ENCODE data around the gene NAV1. TPM values are rescaled to one million over a fixed set of nuclear protein-coding genes. Genes with fewer than 3 reads are reported as not detected.

Gene NAV1
- polyA plus RNA-seq, 3 donors: 20.0 to 23.1 (median 21.4) TPM

DNA sequence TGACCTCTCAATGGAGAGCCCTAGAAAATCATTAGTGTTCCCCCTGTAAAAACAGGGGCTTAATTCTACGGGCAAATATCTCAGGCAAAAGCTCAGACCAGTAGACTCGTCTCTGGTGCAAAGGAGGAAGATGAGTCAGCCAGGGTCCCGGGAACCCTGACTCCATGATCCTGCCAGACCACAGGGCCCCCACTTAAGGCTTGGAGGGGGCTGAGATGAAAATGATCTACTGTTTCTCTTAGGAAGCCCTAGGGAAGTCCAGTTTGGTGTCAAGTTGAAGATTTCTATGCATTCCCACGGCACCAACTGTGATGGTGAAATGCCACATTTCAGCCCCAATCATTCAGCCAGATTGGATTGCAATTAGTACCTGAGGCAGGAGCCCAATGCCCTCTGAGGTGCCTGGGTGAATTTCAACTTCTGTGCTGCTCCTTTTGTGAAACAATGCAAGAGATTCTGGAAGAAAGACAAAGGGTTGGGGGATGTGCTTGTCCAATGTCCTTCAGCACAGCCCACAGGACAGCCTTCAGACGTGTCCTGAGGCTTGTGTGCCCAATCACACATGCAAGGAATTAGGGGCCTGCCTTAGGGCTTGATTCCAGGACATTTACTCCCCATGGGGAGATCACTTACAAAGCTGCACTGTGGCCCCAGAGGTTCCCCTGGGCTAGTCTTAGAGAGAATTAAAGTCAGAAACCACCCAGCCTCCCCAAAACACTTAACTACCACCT, 18.1 kb downstream of the NAV1 start:
- no peak for DNase-seq (ENCODE audit: extremely low read depth in 1 of 11, low read depth in 9 of 11, low spot score in 4 of 11)

DNA sequence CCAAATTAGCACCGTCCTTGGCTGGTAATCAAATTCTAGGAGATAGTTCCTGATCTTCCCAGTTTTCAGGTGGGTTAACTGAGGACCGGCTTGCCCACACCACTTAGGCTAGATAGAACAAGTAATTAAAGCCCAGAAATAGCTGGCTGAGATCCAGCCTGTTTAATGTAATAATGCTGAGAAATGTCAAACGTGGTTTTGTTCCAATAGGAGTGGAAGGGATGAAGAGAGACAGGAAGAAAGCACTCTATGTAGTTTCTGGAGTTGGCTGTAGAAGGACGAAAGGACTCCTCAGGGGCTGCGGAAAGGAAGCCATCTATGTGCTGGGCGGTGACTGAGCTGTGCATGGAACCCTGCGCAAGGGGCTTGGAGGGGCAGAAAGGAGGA, 18.6 kb downstream of the NAV1 start:
- DNase-seq (ENCODE audit: extremely low read depth in 1 of 11, low read depth in 9 of 11, low spot score in 4 of 11): no peak

DNA sequence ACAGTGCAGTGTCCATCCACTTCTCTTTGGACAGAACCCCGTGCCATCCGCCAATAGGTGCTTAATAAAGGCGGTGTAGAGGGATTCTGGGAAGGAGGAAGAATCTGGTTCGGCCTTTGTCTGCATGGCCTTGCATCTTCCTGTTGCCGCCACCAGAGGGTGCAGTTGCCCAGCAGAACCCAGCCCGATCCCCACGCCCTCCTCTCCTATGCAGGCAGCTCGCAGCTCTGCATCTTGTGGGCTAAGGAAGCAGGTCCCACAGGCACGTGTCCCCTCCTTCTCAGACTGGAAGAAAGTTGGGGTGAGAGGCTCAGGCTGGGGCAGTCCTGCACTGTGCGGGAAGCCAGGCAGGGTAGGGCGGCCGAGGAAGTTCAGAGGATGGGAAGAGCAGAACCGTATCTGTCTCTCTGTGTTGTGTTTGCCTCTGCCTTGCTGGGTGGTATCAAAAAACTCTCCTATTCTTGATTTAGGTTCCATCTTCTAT, 20.8 kb downstream of the NAV1 start:
- DNase-seq (ENCODE audit: extremely low read depth in 1 of 11, low read depth in 9 of 11, low spot score in 4 of 11): peak in 10 of 11 donors; percentile 45 to 78 (median 68)

DNA sequence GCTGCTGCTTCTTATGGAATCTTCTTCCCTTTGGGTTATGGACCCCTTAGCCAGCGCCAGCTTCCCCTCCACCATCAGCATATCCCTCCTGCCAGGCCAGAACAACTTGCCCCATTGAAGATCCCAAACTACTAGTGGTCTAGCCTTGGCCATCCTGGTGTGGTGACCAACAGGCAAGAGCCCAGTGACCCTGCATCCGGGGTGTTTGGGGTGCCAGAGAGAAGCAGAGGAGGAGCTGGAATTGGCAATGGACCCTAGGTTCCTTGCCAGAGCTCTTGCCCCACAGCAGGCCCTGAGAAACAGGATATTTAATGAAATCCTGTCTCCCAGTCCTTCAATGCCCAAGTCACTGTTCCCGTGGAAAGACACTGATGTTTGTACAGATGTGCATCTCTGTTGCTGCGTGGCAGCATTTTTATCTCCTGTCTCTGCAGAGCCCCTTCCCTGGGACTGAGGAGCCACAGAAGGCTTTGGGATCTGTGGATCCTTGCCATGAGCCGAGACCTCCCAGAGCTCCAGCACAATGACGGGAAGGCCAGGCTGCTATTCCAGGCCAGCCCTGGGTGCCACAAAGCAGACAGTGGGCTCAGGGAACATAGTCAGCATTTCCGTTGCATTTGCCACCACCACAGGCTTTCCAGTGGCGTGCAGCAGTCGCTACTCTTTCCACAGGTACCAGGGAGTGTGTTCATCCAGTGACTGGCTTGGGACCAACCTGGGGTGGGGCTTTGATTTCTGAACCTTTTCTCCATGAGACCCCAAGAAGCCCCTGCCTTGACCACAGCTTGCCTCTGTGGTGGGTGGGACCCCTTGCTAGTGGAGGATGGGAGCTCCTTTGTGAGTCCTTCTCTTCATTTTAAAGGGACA, 21.6 kb downstream of the NAV1 start:
- DNase-seq (ENCODE audit: extremely low read depth in 1 of 11, low read depth in 9 of 11, low spot score in 4 of 11): no peak

DNA sequence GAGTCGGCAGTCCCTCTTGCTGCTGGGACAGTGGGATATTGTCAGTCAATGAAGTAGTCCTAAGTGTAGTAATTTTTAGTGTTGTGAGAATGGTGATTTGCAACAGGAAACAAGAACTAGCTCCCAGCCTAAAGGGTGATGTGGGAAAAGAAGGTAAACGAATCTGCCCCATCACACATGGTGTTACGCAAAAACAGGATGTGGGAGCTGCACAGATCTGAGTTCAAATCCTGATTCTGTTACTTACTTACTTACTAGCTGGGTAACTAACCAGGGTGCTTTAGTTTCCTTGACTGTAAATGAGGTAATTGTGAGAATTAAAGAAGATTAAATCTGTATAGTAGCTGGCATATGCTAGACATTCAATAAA, 22.3 kb downstream of the NAV1 start:
- DNase-seq (ENCODE audit: extremely low read depth in 1 of 11, low read depth in 9 of 11, low spot score in 4 of 11): no peak

DNA sequence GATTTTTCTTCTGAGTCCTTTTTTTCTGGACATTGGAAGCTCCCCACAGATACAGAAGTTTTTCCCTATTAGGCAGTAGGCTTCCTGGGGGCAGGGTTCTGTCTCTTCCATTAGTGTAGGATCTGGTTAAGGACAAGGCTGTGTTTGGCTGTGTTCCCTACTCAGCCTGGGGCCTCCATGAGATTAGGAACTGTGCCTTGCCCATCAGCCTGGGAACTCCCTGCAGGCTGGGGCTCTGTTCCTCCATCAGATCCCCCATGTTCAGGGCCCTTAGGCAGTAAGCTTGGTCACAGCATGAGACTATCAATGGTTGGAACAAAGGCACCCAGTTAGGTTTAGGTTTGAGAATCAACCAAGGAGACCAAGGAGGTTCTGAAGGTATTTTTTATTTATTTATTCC, 22.7 kb downstream of the NAV1 start:
- DNase-seq (ENCODE audit: extremely low read depth in 1 of 11, low read depth in 9 of 11, low spot score in 4 of 11): no peak

DNA sequence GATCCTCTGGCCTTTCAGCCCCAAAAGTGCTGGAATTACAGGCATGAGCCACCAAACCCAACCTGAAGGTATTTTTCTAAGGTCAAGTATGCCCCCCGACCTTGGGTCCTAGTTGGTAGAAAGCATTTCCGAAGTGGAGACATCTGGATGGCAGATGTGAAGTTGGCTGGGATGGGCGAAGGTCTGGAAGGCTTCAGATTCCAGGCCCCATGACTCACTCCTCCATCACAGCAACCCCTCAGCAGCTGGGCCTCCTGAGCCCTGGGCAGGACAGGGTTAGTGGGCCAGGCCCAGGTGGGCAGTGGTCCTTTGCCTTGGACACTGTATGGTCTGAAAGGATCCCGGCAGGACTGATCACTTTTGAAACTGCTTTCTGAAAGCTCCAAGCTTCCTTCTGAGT, 23.3 kb downstream of the NAV1 start:
- DNase-seq (ENCODE audit: extremely low read depth in 1 of 11, low read depth in 9 of 11, low spot score in 4 of 11): no peak

DNA sequence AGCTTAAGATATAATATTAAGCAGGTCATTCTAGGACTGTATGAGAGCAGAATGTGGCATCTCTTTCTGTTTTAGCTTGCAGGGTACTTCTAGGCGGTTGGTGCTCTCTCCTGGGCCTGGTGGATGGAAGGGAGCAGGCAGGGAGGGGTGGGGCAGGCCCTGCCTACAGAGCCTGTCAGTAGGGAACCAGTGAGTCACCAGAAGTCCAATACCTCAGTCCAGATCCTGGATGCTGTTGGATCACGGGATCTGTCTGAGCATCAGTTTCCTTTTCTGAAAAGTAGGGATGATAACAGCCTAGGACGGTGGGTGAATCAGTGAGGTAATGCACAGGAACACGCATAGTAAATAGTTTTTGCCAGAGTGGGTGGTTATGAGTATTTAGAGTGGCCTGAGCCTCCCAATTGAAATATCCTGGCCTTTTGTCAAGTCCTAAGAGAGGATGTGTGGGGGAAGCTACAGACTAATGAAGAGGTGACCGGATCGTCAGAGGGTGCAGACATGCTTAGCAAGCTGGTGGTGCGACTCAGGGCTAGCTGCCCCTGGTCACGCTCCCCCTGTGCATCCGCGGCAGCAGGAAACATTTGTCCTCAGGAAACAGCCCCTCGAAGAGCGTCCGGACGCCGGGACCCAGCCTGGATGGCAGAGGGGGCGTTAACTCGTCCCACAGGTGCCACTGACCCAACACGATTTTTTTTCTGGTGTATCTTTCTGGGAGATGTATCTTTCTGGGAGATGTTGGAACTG, 23.9 kb downstream of the NAV1 start:
- no peak for DNase-seq (ENCODE audit: extremely low read depth in 1 of 11, low read depth in 9 of 11, low spot score in 4 of 11)

DNA sequence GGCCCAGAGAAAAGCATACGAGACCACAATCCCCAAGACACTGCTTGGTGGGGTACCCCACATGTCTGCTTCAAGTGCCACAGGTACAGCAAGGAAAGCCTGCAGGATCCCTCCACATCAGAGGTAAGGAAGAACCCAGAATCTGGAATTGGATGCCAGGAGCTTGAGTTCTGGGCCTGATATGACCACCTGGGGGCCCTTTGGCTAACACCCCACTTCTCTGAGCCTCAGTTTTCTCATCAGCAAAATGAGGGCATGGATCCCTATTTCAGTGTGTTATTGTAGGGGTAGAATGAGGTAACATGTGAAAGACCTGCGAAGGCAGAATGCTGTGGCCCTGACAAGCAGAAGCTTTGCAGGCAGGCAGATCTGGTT, 24.5 kb downstream of the NAV1 start:
- no peak for DNase-seq (ENCODE audit: extremely low read depth in 1 of 11, low read depth in 9 of 11, low spot score in 4 of 11)

DNA sequence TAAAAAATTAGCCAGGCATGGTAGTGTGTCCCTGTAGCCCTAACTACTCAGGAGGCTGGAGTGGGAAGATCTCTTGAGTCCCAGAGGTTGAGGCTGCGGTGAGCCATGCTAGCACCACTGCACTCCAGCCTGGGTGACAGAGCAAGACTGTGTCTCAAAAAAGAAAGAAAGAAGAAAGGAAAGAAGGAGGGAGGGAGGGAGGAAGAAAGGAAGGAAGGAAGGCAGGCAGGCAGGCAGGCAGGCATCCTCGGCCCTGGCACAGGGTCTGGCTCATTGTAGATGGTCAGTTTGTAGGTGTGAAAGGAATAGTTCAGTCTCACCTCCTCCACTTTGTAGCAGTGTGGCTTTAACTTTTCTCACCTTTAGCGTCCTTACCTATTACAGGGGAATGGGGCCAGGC, 25.0 kb downstream of the NAV1 start:
- DNase-seq (ENCODE audit: extremely low read depth in 1 of 11, low read depth in 9 of 11, low spot score in 4 of 11): no peak

DNA sequence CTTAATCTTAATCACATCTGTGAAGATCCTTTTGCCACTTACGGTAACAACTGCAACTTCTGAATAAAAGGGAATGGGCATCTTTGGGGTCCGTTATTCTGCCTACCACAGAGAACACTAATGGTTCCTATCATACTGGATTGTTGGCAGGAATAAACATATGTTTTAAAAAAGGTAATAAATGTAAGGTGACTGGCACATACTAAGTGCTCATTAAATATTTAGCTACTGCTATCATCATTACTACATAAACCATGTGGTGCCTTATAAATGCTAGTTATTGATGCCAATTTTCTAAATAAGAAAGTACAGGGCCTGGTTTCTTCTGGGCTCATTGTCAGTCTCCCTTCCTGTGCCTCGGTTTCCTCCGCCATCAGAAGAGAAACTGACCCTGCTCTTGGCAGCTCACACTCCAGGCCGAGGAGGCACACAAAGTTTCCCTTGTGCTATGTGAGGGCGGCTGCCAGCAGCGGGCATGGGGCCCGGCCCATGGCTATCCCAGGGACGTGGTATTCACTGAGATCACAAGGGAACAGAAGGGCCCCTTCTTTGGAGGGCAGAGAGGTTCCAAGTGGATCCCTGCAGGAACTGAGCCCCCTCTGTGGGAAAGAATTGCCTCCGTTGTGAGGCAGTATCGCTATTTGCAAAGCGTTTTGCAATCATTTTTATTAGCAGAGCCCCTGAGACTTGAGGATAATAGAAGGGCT, 26.2 kb downstream of the NAV1 start:
- no peak for DNase-seq (ENCODE audit: extremely low read depth in 1 of 11, low read depth in 9 of 11, low spot score in 4 of 11)

DNA sequence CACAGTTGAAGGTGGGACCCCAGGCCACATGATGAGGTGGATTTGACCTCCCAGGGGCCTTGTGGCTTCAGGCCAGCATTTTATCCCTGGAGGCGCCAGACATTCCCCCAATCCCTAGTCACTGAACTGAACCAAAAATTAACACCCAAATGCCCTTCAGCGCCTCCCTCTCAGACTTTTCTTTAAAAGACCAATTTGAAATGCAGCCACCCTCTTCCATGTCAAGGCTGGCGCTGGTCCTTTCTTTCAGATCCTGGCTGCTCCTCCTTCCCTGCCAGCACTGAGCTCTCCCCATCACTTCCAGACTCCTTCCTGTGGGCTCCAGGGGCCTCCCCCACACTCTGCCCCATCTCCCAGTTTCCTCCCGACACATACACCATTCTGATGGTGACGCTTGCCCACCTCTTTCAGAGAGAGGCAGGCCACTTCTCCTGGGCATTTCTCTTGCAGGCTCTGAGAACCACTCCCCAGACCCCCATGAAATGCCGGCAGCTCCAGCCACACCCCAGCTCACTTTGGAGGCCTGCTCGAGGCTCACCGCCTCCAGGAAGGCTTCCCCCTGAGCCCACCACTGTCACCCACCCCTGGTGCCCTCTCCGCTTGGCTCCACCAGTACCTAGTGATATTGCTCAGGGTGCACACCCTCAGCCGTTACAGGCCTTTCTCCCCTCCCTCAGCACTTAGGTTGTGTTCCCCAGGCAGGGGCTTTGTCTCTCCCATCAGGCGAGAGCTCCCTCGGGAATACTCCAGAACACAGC, 27.0 kb downstream of the NAV1 start:
- no peak for DNase-seq (ENCODE audit: extremely low read depth in 1 of 11, low read depth in 9 of 11, low spot score in 4 of 11)

DNA sequence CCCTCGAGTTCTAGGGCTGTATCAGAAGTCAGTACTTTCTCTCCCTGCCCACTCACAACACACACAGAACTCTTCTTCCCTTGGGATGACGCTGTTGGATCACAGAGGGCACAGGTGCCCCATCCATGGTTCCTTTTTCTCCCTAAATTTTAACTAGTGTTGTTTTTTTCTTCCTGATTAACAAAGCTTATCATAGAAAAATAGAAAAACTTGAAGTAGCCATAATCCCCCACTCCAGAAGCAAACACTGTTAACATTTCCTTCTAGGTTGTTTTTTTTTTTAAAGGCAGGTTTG, 27.5 kb downstream of the NAV1 start:
- DNase-seq (ENCODE audit: extremely low read depth in 1 of 11, low read depth in 9 of 11, low spot score in 4 of 11): no peak

DNA sequence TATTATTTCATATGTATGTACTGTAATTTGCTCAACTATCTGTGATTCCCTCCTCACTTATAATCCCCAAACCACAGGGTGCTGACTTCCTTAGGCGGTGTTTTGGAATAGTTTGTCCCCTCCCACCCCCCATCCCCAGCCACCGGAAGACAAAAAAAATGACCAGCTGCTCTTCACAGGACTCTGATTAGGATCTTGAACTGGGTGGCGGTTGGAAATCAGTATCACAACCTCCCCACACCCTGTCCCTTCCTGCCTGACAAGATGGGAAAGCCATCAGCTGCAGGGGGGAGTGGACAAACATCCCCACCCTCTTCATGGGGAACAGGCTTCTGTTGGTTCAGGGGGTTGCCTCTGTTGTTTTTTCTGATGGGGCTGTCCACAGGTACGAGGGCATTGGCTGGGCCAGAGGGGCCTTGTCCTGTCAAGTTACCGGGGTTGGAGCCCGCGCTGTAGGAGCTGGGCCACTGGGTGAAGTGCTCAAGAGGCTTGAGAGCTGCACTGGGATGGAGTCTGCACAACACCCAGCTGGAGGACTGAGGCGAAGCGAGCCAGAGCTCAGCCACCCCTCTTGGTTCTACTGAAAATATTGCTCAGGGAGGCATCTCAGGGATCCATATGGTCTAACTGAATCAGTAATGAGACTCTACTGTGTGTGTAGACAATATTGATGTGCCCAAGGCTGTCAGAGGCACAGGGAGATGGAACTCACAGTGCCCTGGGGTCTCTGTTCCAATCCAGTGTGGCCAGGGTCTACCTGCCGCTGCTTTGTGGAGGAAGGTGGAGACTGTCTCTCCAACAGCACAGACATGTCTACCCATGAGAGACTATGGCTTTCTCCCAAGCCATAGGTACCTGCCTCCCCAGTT, 28.2 kb downstream of the NAV1 start:
- no peak for DNase-seq (ENCODE audit: extremely low read depth in 1 of 11, low read depth in 9 of 11, low spot score in 4 of 11)

DNA sequence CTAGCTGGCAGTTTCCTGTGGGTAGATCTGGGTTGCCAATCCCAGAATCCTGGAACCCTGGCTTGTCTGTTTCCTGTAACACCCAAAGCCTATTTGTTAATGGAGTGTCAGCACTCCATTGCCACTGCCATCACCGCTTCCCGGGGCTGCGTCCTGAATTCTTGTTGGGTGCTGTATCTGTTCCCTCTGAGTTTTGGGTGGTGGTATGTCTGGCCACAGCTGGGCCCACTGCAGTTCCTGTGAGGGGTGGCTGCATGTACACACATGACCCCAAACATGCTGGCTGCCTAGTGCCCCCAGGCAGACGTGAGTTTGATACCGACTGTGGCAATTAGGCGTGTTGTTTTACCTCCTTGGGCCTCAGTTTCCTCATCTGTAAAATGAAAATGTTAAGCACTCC, 29.3 kb downstream of the NAV1 start:
- DNase-seq (ENCODE audit: extremely low read depth in 1 of 11, low read depth in 9 of 11, low spot score in 4 of 11): no peak

DNA sequence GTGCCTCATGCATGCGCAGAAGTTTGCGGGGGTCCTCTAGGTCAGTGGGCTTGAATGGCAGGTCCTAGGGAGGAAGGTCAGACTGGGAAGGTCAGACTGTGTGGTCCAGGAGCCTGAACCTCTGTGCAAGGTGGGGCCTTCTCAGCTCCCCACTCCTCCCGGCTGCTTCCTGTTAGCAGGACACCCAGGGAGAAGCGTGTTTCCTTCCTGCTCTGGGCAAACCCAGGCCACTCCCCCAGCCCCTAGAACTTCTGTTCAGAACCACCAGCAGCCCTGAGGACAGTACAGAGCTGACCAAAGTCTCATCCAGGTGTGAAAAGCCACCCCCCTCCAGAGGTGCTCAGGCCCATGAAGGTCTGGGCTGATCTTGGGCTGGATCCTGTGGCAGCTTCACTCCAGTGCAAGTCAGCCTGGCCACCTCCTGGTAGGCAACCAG, 29.9 kb downstream of the NAV1 start:
- no peak for DNase-seq (ENCODE audit: extremely low read depth in 1 of 11, low read depth in 9 of 11, low spot score in 4 of 11)

DNA sequence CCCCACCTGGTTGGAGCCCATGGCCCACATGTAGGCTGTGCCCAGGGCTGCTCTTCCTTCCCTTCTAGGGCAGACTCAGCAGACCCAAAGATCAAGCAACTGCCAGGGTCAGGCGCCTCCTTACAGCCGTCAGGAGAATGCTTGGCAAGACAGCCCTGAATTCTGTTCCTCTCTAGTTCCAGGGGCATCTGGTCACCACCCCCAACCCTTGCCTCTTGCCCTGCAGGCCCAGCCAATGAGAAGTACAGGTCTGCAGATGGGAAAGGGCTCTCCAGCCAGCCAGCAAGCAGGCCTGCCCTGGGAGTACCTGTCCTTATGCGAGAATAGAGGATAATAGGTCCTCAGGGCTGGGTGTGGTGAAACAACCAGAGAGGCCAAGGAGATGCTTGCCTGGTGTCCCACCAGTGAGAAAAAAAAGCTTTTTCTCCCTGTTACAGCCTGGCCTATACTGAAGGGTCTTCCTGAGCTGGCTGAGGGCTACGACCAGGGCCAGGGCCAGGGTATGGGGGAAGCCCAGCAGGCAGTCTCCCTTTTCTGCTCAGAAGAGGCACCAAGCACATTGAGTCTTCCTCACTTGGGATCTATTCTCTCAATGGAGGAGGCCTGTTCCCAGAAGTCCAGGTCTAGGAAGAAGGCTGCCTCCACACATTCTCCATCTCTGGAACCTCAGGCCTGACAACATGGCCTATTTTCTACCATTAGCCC, 31.4 kb downstream of the NAV1 start:
- no peak for DNase-seq (ENCODE audit: extremely low read depth in 1 of 11, low read depth in 9 of 11, low spot score in 4 of 11)

Measured in renal cortex interstitium (tissue), 11 donors.